ENCODE results near the gene MZT1. TPM values are rescaled to one million over a fixed set of nuclear protein-coding genes. Genes with fewer than 3 reads are reported as not detected.

Gene MZT1
- total and polyA plus RNA-seq, 2 experiments from 2014 or later = 35.0 to 52.3 TPM

GRCh38 chr13:72716776-72717175 lies 10.7 kb downstream of the MZT1 start:
- peaks cover 5% of the 10 kb centered on the region; the same call in 1 of the 2 replicates for H4K20me1 ChIP-seq (replicated peaks; ENCODE audit: insufficient read depth)
- no peaks in the 10 kb centered on the region for H3F3A ChIP-seq (replicated peaks; ENCODE audit: low read depth)
- H3K27ac Mint-ChIP-seq = no peak overlapping the region
- no peak for ATAC-seq
- no peak overlapping the region for H3K4me3 Mint-ChIP-seq
- H3K79me2 ChIP-seq (replicated peaks; ENCODE audit: insufficient read depth) = peaks cover 55% of the 10 kb centered on the region
- H3K27me3 ChIP-seq (ENCODE audit: insufficient read depth) = no peaks in the 10 kb centered on the region
- TF ChIP-seq ZNF331 (CRISPR knock-in tag; IDR thresholded peaks at IDR 0.05; ENCODE audit: low read depth) (no peak), EZH2phosphoT487 (IDR thresholded peaks at IDR 0.05; ENCODE audit: unreplicated experiment) (no peak), CREB1 (CRISPR knock-in tag; IDR thresholded peaks at IDR 0.05; ENCODE audit: low read depth) (no peak), EZH2 (IDR thresholded peaks at IDR 0.05; ENCODE audit: low read depth, unreplicated experiment) (no peak), POLR2AphosphoS5 (IDR thresholded peaks at IDR 0.05; ENCODE audit: low read depth) (no peak), NANOG (IDR thresholded peaks at IDR 0.05; ENCODE audit: borderline replicate concordance) (no peak), REST (IDR thresholded peaks at IDR 0.05; ENCODE audit: unreplicated experiment) (no peak), STAT1 (IDR thresholded peaks at IDR 0.05; ENCODE audit: unreplicated experiment) (no peak), JUNB (IDR thresholded peaks at IDR 0.05; ENCODE audit: unreplicated experiment) (no peak), ETS1 (IDR thresholded peaks at IDR 0.05) (no peak), ZNF114 (CRISPR knock-in tag; IDR thresholded peaks at IDR 0.05) (no peak)
- TF ChIP-seq, protein P1, sequence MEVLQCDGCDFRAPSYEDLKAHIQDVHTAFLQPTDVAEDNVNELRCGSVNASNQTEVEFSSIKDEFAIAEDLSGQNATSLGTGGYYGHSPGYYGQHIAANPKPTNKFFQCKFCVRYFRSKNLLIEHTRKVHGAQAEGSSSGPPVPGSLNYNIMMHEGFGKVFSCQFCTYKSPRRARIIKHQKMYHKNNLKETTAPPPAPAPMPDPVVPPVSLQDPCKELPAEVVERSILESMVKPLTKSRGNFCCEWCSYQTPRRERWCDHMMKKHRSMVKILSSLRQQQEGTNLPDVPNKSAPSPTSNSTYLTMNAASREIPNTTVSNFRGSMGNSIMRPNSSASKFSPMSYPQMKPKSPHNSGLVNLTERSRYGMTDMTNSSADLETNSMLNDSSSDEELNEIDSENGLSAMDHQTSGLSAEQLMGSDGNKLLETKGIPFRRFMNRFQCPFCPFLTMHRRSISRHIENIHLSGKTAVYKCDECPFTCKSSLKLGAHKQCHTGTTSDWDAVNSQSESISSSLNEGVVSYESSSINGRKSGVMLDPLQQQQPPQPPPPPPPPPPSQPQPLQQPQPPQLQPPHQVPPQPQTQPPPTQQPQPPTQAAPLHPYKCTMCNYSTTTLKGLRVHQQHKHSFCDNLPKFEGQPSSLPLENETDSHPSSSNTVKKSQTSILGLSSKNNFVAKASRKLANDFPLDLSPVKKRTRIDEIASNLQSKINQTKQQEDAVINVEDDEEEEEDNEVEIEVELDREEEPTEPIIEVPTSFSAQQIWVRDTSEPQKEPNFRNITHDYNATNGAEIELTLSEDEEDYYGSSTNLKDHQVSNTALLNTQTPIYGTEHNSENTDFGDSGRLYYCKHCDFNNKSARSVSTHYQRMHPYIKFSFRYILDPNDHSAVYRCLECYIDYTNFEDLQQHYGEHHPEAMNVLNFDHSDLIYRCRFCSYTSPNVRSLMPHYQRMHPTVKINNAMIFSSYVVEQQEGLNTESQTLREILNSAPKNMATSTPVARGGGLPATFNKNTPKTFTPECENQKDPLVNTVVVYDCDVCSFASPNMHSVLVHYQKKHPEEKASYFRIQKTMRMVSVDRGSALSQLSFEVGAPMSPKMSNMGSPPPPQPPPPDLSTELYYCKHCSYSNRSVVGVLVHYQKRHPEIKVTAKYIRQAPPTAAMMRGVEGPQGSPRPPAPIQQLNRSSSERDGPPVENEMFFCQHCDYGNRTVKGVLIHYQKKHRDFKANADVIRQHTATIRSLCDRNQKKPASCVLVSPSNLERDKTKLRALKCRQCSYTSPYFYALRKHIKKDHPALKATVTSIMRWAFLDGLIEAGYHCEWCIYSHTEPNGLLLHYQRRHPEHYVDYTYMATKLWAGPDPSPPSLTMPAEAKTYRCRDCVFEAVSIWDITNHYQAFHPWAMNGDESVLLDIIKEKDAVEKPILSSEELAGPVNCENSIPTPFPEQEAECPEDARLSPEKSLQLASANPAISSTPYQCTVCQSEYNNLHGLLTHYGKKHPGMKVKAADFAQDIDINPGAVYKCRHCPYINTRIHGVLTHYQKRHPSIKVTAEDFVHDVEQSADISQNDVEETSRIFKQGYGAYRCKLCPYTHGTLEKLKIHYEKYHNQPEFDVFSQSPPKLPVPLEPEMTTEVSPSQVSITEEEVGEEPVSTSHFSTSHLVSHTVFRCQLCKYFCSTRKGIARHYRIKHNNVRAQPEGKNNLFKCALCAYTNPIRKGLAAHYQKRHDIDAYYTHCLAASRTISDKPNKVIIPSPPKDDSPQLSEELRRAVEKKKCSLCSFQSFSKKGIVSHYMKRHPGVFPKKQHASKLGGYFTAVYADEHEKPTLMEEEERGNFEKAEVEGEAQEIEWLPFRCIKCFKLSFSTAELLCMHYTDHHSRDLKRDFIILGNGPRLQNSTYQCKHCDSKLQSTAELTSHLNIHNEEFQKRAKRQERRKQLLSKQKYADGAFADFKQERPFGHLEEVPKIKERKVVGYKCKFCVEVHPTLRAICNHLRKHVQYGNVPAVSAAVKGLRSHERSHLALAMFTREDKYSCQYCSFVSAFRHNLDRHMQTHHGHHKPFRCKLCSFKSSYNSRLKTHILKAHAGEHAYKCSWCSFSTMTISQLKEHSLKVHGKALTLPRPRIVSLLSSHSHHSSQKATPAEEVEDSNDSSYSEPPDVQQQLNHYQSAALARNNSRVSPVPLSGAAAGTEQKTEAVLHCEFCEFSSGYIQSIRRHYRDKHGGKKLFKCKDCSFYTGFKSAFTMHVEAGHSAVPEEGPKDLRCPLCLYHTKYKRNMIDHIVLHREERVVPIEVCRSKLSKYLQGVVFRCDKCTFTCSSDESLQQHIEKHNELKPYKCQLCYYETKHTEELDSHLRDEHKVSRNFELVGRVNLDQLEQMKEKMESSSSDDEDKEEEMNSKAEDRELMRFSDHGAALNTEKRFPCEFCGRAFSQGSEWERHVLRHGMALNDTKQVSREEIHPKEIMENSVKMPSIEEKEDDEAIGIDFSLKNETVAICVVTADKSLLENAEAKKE (CRISPR knock-in tag; IDR thresholded peaks at IDR 0.05) = no peak
- TF ChIP-seq, protein P2, sequence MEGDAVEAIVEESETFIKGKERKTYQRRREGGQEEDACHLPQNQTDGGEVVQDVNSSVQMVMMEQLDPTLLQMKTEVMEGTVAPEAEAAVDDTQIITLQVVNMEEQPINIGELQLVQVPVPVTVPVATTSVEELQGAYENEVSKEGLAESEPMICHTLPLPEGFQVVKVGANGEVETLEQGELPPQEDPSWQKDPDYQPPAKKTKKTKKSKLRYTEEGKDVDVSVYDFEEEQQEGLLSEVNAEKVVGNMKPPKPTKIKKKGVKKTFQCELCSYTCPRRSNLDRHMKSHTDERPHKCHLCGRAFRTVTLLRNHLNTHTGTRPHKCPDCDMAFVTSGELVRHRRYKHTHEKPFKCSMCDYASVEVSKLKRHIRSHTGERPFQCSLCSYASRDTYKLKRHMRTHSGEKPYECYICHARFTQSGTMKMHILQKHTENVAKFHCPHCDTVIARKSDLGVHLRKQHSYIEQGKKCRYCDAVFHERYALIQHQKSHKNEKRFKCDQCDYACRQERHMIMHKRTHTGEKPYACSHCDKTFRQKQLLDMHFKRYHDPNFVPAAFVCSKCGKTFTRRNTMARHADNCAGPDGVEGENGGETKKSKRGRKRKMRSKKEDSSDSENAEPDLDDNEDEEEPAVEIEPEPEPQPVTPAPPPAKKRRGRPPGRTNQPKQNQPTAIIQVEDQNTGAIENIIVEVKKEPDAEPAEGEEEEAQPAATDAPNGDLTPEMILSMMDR (conservative IDR thresholded peaks at IDR 0.05; ENCODE audit: low read depth in 2 of 2) = no peak
- no peak for DNase-seq (ENCODE audit: low spot score)
- peaks cover 60% of the 10 kb centered on the region for H3K36me3 Mint-ChIP-seq (ENCODE audit: low read depth)
- no peaks in the 10 kb centered on the region for H3K9me2 ChIP-seq (ENCODE audit: insufficient read depth)
- H3K4me2 ChIP-seq = no peak overlapping the region
- no peaks in the 10 kb centered on the region for H3K4me1 Mint-ChIP-seq
- no peaks in the 10 kb centered on the region for H3K4me1 ChIP-seq (ENCODE audit: insufficient read depth)
- no peaks in the 10 kb centered on the region for H3K27me3 Mint-ChIP-seq (ENCODE audit: insufficient read depth, low read depth, poor library complexity)
- H3K27ac ChIP-seq (ENCODE audit: low read depth) = no peak overlapping the region
- no peak overlapping the region for H2AFZ ChIP-seq
- H3K4me3 ChIP-seq = no peak overlapping the region
- H3K9me3 Mint-ChIP-seq = peaks cover 18% of the 10 kb centered on the region; the same call in 2 of the 3 replicates
- H3K36me3 ChIP-seq (ENCODE audit: insufficient read depth) = peaks cover 21% of the 10 kb centered on the region; the same call in 1 of the 2 replicates

All from GM23338 (cell line).